Superior temporal gyrus (tissue), 1 donor: ENCODE data around the gene GPR61.
A peak's percentile ranks its signal among the peaks of the same experiment; 100 is the strongest.

ENCODE experiments used
- DNase-seq: peaks from one replicate; pipeline ENCODE4 v3.0.0-alpha.2; 2016; ENCODE audit errors: extremely low spot score

Gene GPR61

GRCh38 chr1:109567877-109568672 lies 28.4 kb downstream of the GPR61 start:
- DNase-seq, result no peak

- no peak for DNase-seq
Measured at GRCh38 chr1:109569323-109569722, 29.7 kb downstream of the GPR61 start.

DNA sequence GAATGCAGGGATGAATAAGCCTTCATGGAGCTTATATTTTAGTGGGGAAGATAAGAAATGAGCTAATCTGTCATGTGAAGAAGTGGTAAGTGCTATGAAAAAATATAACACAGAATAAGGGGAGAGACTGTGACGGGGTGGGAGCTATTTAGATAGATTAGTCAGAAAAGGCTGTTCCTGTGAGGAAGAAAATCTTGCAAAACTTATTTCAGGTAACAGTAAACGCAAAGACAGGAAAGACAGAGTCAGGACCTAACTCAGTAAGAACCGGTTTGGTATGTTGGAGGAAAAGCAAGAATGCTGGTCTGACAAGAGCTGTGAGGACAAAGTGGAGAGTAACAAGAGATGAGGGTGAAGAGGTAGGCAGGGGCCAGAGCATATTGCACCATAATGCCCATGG lies 30.7 kb downstream of the GPR61 start:
- no peak for DNase-seq

GRCh38 chr1:109573785-109574184 lies 34.1 kb downstream of the GPR61 start:
- no peak for DNase-seq

- DNase-seq, result no peak
Measured at GRCh38 chr1:109578947-109579443, 39.3 kb downstream of the GPR61 start.

DNA sequence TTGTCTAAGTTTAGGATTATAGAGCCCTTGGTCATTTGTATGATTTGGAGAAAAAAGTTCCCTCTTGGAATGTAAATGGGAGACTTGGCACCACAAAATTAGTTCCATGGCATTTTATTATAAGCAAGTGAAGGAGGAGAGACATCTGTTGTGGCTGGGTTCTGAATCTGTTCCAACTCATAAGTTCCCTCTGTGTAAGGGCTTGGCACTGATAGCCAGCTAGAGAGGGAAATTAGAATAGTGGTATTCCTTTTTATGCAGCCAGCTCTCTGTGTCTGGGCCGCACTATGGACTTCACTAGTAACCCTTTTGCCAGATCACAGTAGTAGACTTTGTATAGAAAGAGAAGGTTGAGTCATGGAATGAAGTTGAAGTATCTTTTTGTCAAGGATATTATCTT lies 39.8 kb downstream of the GPR61 start:
- peak; percentile 61 for DNase-seq

DNA sequence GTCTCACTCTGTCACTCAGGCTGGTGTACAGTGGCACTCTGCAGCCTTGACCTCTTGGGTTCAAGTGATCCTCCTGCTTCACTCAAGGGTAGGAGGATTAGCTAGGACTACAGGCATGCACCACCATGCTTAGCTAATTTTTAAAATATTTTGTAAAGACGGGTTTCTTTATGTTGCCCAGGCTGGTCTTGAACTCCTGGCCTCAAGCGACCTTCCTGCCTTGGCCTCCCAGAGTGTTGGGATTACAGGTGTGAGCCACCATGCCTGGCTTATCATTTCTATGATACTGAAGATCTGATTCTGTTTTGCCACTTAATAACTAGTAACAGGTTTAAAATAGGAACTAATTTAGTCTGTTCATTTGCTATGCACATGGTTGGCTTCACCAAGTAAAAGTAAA lies 42.3 kb downstream of the GPR61 start:
- DNase-seq, result no peak

DNA sequence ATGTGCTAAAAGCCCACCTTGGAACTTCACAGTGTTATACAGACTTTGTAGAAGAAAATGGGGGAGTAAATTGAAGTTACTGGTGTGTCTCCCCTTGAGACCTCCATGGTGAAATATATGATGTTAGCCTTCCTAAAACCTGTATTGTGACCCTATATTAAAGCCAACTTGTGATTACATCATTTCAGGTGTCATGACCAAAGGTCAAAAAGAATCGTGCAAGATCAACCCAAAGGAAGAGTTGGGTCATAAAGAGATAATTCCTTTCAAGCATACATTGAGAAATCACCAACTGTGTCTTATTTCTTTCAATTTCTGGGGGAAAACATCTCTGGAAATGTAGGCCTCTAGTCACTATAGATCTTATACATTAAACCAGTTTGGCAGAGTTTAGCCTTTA lies 45.1 kb downstream of the GPR61 start:
- no peak for DNase-seq

DNA sequence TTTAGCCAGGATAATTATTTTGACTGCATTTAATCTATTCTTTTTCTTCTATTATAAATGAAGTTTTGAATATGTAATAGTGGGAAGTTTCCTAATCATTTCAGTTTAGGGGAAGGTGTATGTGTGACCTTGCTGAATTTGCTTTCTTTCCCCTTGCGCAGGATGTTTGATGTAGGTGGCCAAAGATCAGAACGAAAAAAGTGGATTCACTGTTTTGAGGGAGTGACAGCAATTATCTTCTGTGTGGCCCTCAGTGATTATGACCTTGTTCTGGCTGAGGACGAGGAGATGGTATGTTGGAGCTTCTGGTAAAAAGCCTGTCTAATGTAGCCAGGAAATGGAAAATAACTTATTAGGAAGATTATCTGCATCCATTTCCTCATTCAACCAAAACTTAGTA lies 46.4 kb downstream of the GPR61 start:
- DNase-seq, result no peak

DNA sequence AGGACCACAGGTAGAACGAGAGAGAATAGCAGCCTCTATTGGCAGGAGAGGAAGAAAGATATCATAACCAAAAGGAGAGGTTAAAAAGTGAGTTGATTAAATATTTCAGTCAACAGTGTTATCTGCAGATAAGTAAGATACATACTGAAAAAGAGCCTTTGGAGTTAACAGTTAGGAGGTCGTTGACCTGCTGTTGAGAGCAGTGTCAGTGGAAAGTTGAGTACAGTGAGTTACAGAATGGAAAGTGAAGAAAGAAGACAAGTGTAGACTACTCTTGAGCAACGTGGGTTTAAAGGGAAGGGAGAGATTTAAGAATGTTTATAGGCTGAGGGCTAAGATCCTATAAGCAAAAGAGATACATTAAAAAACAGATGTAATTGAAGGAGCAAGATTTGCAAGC lies 49.5 kb downstream of the GPR61 start:
- DNase-seq, result no peak

DNA sequence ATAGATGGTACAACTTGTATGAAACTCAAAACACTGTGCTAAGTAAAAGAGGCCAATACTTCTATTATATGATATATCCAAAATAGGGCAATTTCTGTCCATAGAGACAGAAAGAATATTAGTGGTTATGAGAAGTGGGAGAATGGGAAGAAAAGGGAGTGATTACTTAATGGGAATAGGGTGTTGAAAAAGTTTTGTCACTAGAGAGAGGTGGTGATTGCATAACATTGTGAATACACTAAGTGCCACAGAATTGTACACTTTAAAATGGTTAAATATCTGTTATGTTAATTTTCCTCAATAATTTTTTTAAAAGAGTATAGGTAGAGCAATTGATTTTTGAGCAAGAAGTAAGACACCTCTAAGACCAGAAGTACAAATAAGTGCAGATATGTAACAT lies 50.0 kb downstream of the GPR61 start:
- no peak for DNase-seq

- DNase-seq, result no peak
Measured at GRCh38 chr1:109592916-109593315, 53.2 kb downstream of the GPR61 start.

- no peak for DNase-seq
Measured at GRCh38 chr1:109595531-109595930, 55.9 kb downstream of the GPR61 start.
